Measurements from ENCODE around the gene ALDH16A1.

Gene ALDH16A1

GRCh38 chr19:49518033-49518432 is 65.0 kb downstream of the ALDH16A1 start:
- H3K27ac ChIP-seq (ENCODE audit: low read length): no peak overlapping the region
- H3K4me1 ChIP-seq (ENCODE audit: control insufficient read depth, insufficient read depth, low read length): peaks cover 20% of the 10 kb centered on the region
- peaks cover 4 to 5% of the 10 kb centered on the region in 2 donors for H3K36me3 ChIP-seq (ENCODE audit: control insufficient read depth in 2 of 2, insufficient read depth in 2 of 2, low read length in 2 of 2)
- no peak overlapping the region for H3K9ac ChIP-seq (ENCODE audit: low read length in 2 of 2)
- no peaks in the 10 kb centered on the region for H3K9me3 ChIP-seq (ENCODE audit: control insufficient read depth in 2 of 2, low read length in 2 of 2)
- H3K27me3 ChIP-seq (ENCODE audit: control insufficient read depth in 1 of 2, insufficient read depth in 2 of 2, low read length in 2 of 2): no peaks in the 10 kb centered on the region
- H3K4me3 ChIP-seq (ENCODE audit: low read length in 2 of 2): no peak overlapping the region

Data from stomach smooth muscle (tissue), 2 donors.